Right hindlimb (tissue), 1 donor: Measurements from ENCODE around the gene BPIFB1.

Experiments used
- DNase-seq: peaks from one replicate; pipeline ENCODE4 v3.0.0-alpha.2; 2018

Gene BPIFB1

GRCh38 chr20:33273117-33273851 is 9.7 kb upstream of the BPIFB1 start:
- no peak for DNase-seq

DNA sequence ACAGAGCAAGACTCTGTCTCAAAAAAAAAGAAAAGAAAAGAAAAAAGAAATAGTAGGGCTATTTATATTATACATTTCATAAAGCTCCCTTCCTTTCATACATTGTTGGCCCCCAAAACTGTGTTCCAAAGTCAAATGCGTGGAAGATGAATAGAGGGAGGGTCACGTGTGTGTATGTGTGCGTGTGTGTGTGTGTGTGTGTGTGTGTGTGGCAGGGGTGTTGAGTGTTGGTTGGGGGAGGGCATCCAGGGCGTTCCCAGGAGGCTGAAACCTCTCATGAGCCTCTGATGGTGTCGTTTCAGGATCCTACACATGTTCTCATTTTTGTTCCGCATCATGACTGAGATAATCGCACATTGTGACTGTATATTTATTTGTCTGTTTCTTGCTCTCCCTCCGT is 7.8 kb upstream of the BPIFB1 start:
- no peak for DNase-seq

DNA sequence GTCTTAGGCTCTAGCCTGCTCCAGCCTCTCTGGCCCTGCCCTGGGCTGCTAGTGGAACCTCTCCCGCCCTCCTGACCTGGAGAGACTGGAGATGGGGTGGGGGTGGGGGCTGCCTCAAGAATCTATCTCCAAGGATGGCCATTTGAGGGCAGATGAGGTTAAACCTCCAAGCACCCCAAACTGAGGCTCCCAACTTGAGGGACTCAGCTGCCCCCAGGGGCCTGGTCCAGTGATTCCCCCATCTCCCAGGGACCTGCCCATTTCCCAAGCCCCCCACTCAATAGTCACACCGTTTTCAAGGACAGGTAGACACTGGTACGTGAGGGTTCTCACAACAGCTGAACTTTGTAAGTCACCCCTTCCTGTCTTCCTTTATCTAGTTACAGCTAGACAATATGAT is 7.1 kb upstream of the BPIFB1 start:
- no peak for DNase-seq

DNA sequence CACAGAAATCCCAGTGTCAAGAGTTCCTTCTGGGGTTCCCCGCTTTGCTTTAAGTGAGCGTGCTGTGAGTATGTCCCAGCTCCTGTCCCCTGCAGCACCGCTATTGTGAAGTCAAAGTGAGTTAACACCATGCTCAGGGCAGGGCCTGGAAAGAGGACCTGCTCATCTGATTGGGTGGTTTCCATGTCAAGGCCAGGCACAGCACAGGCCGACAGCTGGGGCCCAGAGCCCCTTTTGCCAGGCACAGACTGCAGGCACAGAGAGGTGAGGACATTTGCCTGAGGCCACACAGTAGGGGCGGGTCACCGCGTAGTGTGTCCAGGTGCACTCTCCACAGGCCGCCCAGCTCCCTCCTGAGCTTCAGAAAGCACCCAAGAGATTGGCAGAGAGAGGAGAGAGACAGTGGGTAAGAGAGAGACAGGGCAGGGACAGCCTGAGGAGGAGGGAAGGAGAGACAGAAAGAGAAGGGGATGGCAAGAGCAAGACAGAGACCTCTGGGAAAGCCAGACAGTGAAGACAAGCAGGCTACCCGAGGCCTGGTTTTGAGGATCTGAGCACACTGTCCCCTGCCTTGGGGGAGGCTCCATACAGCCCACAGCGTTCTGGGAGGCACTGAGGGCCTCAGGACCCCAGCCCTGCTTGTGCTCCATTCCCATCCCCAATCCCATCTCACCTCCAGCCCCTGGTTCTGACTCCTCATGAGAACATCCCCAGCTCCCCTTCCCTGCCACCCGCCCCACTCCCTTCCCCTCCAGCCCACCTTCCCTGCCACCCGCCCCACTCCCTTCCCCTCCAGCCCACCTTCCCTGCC is 6.5 kb upstream of the BPIFB1 start:
- no peak for DNase-seq

DNA sequence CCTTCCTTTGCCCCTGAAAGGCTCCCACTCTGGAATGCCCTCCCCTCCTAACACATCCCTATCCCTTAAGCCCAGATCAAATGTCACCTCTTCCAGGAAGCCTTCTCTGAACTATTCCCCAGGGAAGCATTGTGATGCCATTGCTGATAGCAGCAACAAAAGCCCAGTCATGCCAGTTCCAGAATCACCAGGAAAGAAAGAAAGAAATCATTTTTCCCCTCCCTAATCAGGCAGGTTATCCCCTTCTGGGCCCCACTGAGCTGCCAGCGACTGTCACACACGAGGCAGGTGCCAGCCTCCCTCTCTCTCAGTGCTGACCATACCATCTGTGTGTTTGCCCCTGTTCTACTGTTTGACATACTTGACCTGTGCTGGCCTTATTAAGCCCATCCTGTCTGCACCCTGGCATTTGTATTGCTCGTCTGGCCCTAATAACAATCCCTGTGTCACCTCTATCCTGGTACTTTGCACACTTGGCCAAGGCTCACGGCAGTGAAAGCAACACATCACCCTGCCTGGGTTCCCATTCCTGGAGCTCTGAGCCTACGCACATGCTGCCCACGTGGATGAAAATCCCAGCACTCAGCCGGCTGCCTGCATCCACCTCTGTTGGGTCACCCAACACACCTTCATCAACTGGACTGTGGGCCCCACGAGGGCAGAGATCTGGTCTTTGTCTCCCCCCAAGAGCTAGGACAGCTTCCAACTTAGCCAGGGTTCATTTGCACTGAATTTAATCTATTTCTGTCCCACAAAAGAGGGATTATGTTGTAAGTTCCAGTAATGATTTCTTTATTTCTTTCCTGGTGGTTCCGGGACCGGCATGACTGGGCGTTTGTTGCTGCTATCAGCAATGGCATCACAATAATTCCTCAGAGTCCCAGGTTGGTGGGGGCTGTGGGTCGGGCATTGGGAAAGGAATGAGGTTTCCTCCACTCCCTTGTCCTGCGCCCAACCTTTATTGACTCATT is 5.3 kb upstream of the BPIFB1 start:
- DNase-seq: no peak

DNA sequence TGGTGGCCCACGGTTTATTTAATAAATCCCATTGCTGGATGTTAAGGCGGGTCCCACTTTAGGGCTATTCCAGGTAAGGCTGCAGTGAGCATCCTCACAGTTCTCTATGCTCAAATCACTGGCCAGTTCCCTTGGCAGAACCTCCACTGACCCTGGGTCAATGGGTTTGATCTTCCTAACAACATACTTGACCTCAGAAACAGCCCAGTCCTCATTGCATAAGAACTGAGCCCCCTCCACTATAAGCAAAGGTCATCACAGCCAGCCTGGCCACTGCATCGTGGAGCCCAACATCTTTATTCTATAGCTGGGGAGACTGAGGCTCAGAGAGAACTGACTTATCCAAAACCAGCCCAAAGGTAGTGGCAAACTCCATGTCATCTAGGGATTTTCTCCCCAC is 4.3 kb upstream of the BPIFB1 start:
- no peak for DNase-seq

DNA sequence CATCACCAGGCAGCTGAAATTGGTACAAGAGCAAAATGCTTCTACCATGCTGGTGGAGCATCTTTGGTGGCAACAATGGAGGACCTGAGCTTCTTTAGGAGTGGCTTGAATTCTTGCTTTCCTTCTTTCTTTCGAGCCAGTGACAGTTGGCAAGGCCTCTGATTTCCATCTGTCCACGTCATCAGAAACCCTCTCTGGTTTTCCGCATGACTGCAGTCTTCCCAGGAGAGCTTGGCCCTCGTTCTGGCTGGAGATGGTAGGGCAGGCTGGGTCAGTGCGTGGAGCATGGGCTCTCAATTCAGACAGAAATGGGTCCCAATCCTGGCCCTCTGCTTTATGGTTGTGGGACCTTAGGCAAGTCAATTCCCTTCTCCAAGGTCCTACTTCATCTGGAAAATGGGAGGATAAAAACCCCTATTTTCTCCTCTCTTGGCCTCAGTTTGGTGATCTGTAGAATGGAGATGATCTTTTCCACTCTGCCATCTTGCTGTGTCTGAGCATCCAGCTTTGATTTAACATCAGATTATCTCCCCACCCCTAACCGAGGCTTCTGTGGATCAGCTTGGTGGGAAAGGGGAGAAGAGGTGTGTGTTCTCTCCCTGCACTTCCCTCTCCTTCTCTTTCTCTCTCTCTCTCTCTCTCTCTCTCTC is 3.6 kb upstream of the BPIFB1 start:
- DNase-seq: no peak

DNA sequence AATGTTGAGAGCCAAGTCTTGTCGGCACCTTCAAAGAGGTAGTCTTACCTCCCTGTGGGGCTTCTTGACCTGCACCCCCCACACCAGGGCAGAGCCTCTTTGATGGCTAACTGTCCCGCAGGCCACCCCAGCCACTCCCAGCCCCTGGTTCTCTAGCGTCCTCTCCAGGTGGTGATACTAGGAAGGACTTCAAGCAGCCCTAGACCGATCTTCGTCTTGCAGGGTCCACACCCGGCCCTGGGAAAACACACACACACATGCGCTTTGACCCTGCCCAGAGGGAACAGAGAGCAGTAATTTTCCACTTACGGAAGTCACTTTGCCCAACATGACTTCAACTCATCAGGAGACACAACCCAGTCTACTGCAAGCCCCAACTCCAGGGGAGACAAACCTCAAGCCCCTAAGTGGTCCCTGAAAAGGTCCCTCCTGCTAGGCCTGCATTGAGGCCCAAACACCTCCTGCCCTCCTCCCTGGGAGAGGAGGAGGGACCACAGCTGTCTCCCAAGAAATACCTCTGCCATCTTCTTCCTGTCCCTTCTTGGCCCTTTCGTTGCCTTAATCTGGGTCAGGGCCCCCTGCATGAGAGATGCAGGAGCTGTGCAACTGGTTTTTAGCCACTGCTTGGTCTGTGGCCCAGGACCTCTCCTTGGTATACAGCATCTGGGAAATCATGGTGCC is 2.9 kb upstream of the BPIFB1 start:
- no peak for DNase-seq

DNA sequence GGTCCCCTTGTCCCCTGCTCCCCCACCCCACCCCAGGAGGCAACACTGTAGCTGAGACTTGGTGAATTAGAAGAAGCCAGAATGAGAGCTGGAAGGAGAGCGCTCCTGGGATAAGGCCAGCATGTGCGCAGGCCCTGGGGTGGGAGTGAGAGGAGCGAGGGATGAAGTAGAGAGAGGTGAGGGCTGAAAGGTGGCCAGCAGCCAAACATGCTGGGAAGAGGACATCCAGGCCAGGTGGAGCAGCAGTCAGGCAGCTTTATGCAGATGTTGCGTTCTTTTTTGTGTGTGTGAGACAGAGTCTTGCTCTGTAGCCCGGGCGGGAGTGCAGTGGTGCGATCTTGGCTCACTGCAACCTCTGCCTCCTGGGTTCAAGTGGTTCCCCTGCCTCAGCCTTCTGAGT is 2.2 kb upstream of the BPIFB1 start:
- no peak for DNase-seq

- peak; percentile 32 for DNase-seq
Measured at GRCh38 chr20:33281550-33282146, 1.4 kb upstream of the BPIFB1 start.

- no peak for DNase-seq
Measured at GRCh38 chr20:33282196-33282934, 649 bp upstream of the BPIFB1 start.

- no peak for DNase-seq
Measured at GRCh38 chr20:33284284-33284683, 1.3 kb downstream of the BPIFB1 start.

DNA sequence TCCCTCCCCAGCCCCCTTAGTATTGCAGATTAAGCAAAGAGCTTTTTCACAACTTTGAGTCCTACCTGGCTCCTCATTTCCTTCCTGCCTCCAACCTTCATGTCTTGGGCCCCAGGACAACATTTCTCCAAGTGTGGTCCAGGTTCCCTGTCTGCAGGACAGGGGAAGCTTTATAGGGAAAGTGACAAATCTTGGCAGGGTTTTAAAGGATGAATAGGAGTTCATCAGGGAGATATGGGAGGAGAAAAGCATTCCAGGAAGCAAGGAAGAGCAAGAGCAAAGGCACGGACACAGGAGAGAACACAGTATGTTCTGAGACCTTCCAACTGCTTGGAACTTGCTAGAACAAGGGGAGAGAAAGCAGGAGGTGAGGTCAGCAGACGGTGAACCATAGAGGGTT is 1.9 kb downstream of the BPIFB1 start:
- no peak for DNase-seq

DNA sequence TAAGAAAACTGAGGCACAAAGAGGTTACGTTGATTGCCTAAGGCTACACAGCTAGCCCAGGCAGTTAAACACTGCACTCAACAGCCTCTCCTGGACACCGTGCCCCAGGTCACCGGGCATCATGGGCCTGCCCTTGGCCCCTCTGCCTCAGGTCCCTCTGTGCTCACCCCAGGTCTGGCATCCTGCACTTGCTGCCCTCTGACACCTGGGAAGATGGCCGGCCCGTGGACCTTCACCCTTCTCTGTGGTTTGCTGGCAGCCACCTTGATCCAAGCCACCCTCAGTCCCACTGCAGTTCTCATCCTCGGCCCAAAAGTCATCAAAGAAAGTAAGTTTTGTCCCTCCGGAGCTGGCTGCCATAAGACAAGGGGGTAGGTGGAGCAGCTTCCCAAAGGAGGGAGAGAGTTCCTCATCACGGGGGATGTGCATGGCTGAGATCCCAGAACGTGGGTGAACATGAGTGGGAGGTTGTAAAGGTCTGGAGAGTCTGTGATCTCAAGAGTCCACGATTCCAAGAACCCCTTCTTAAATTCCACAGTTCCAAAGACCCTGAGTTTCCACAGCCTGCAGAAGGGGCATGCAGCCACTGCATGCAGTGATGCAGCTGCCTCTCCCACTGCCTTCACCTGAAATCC is 3.0 kb downstream of the BPIFB1 start:
- DNase-seq: no peak

DNA sequence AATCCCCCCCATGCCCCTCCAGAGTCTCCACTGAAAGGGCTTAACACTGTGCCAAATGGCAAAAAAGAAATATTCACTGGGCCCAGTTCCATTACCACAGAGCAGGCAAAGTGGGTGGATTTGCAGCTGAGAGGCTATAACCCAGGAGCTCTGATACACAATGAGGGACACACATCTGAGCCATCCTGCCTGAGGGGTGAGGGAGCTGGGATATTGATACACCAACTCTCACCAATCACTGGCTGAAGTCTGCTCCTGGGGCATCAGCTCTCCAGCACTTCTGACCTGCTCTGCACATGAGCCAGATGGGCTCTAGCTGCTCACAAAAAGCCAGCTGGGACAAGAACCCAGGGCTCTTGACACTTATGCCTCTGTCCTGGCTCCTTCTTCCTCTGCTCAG is 4.9 kb downstream of the BPIFB1 start:
- DNase-seq: no peak

DNA sequence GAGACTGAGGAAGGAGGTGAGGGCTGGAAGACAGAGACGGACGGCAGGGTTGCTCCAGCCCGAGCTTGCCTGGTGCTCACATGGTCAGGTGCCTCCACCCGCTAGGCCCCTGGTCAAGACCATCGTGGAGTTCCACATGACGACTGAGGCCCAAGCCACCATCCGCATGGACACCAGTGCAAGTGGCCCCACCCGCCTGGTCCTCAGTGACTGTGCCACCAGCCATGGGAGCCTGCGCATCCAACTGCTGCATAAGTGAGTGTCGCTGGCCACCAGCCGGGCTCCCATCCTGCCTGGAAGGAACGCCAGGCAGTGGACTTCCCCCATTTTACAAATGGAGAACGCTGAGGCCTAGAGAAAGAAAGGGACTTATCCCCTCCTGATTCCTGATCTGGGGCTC is 7.8 kb downstream of the BPIFB1 start:
- DNase-seq: no peak

DNA sequence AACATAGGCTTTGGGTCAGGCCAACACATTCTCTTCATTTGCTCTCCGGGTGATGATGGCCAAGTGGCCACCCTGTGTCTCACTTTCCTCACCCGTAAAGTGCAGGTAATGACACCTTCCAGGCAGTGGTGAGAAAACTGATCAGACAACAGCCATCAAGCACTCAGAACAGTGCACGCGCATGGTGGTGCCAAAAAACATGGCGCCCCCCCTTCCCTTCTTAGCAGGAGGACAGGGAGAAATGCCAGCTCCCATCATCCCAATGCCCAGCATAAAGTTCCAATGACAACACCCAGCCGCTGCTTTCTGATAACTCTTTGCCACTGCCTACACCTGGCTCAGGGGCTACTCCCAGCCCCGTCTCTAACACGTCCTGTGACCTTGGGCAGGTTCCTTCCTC is 8.4 kb downstream of the BPIFB1 start:
- DNase-seq: no peak

DNA sequence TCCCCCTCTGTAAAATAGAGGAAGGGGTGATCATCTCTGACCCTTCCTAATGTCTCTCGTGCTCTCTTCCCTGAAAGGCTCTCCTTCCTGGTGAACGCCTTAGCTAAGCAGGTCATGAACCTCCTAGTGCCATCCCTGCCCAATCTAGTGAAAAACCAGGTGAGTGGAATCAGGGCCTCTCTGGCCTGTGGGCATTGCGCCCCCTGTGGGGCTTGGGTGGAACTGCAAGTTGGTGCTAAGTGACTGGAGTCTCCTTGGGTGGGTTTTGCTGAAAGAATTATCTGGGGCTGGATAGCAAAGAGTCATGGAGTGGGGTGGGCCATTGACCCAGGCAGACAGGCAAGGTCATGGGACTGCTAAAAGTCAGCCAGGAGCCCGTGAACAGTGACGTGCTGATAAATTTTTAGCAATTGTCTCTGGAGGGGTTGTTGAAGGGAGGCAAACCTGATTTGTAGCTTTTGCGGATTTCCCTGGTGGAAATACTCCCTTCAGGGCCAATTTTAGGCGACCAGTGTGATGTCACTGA is 8.9 kb downstream of the BPIFB1 start:
- DNase-seq: no peak

GRCh38 chr20:33296206-33296605 is 13.2 kb downstream of the BPIFB1 start:
- no peak for DNase-seq

- no peak for DNase-seq
Measured at GRCh38 chr20:33298391-33298790, 15.4 kb downstream of the BPIFB1 start.
